HepG2 (cell line): ENCODE measurements around the gene ATP13A1. TPM values are rescaled to one million over a fixed set of nuclear protein-coding genes. Genes with fewer than 3 reads are reported as not detected.

Experiments used
- ARNT ChIP-seq: fragments of 450-650 bp; IDR thresholded peaks from 2 replicates; pipeline ENCODE4 v1.6.1; 2017
- CBFB ChIP-seq: sonication (generic); formaldehyde crosslinking; IDR thresholded peaks from 2 replicates; pipeline ENCODE4 v1.4.0; 2020; ENCODE audit warnings: missing genetic modification reagents
- DR1 ChIP-seq: sonication (generic); formaldehyde crosslinking; IDR thresholded peaks from 2 replicates; pipeline ENCODE4 v1.8.0; 2021; ENCODE audit warnings: mild to moderate bottlenecking, missing genetic modification reagents, inconsistent platforms
- FOXK2 ChIP-seq: fragments of 450-650 bp; IDR thresholded peaks from 2 replicates; pipeline ENCODE4 v1.6.1; 2016
- HES4 ChIP-seq: sonication (generic); formaldehyde crosslinking; IDR thresholded peaks from 2 replicates; pipeline ENCODE4 v1.9.0; 2021; ENCODE audit warnings: mild to moderate bottlenecking, missing genetic modification reagents, borderline replicate concordance
- MATR3 ChIP-seq: sonication (generic); formaldehyde crosslinking; IDR thresholded peaks from 2 replicates; pipeline ENCODE4 v1.4.0; 2020; ENCODE audit warnings: missing genetic modification reagents
- MYC ChIP-seq: sonication (generic); formaldehyde crosslinking; IDR thresholded peaks from 2 replicates; pipeline ENCODE4 v1.9.0; 2021; ENCODE audit warnings: missing genetic modification reagents, borderline replicate concordance
- NFE2L1 ChIP-seq: sonication (generic); formaldehyde crosslinking; IDR thresholded peaks from 2 replicates; pipeline ENCODE4 v1.4.0; 2020; ENCODE audit warnings: missing genetic modification reagents, mild to moderate bottlenecking, borderline replicate concordance
- NFKBIZ ChIP-seq: IDR thresholded peaks from 2 replicates; pipeline ENCODE4 v1.6.1; 2018; ENCODE audit warnings: missing genetic modification reagents, missing compliant biosample characterization
- NFYB ChIP-seq: sonication (generic); formaldehyde crosslinking; IDR thresholded peaks from 2 replicates; pipeline ENCODE4 v1.4.0; 2020; ENCODE audit warnings: missing genetic modification reagents
- NR0B2 ChIP-seq: sonication (generic); formaldehyde crosslinking; IDR thresholded peaks from 2 replicates; pipeline ENCODE4 v1.4.0; 2020; ENCODE audit warnings: mild to moderate bottlenecking, missing genetic modification reagents
- PTBP1 ChIP-seq: fragments of 200-400 bp; formaldehyde crosslinking; IDR thresholded peaks from 2 replicates; pipeline ENCODE4 v1.6.1; 2018; ENCODE audit warnings: low read length, low read depth; ENCODE audit not compliant: poor library complexity, severe bottlenecking
- REXO4 ChIP-seq: sonication (generic); formaldehyde crosslinking; IDR thresholded peaks from 2 replicates; pipeline ENCODE4 v1.8.0; 2022; ENCODE audit warnings: missing genetic modification reagents, mild to moderate bottlenecking, borderline replicate concordance
- SIX4 ChIP-seq: sonication (generic); formaldehyde crosslinking; IDR thresholded peaks from 2 replicates; pipeline ENCODE4 v1.4.0; 2020; ENCODE audit warnings: missing genetic modification reagents
- TBL1XR1 ChIP-seq: fragments of 150-350 bp; IDR thresholded peaks from 2 replicates; pipeline ENCODE4 v1.6.1; 2014; ENCODE audit warnings: borderline replicate concordance, low read length; ENCODE audit not compliant: partially characterized antibody
- THAP7 ChIP-seq: sonication (generic); formaldehyde crosslinking; IDR thresholded peaks from 2 replicates; pipeline ENCODE4 v1.8.1; 2023; ENCODE audit warnings: mild to moderate bottlenecking, missing genetic modification reagents
- TIGD3 ChIP-seq: sonication (generic); formaldehyde crosslinking; IDR thresholded peaks from 2 replicates; pipeline ENCODE4 v1.5.1; 2020; ENCODE audit warnings: mild to moderate bottlenecking, missing genetic modification reagents, borderline replicate concordance
- ZBTB42 ChIP-seq: sonication (generic); formaldehyde crosslinking; IDR thresholded peaks from 2 replicates; pipeline ENCODE4 v1.5.0; 2020; ENCODE audit warnings: mild to moderate bottlenecking, missing genetic modification reagents
- ZNF317 ChIP-seq: sonication (generic); formaldehyde crosslinking; IDR thresholded peaks from 2 replicates; pipeline ENCODE4 v1.5.0; 2020; ENCODE audit warnings: mild to moderate bottlenecking, missing genetic modification reagents
- ZNF503 ChIP-seq: sonication (generic); formaldehyde crosslinking; IDR thresholded peaks from 2 replicates; pipeline ENCODE4 v1.4.0; 2020; ENCODE audit warnings: missing genetic modification reagents
- ZNF562 ChIP-seq: sonication (generic); formaldehyde crosslinking; IDR thresholded peaks from 2 replicates; pipeline ENCODE4 v1.8.0; 2022; ENCODE audit warnings: missing genetic modification reagents, borderline replicate concordance
- ZNF567 ChIP-seq: sonication (generic); formaldehyde crosslinking; IDR thresholded peaks from 2 replicates; pipeline ENCODE4 v1.8.1; 2023; ENCODE audit warnings: mild to moderate bottlenecking, missing genetic modification reagents, borderline replicate concordance
- ZZZ3 ChIP-seq: sonication (generic); formaldehyde crosslinking; IDR thresholded peaks from 2 replicates; pipeline ENCODE4 v1.4.0; 2020; ENCODE audit warnings: missing genetic modification reagents, mild to moderate bottlenecking, borderline replicate concordance
- polyA plus RNA-seq, 8 experiments: library from polyadenylated mRNA; depleted of rRNA in 3 of 8; stranded (reverse) in 7 of 8; unstranded in 1 of 8; fragments of >200 nt; fragmentation: Illumina TruSeq in 4 of 8; extraction: Trizol in 4 of 8; gene quantifications; 2 replicates each; pipeline versions ENCODE4 v1.2.1 to v1.2.3, GENCODE V29; 2011 to 2016; ENCODE audit warnings: low read depth in 4 of 8, missing spikeins in 1 of 8, mixed read lengths in 1 of 8; ENCODE audit not compliant: insufficient read depth in 1 of 8
- total RNA-seq, 5 experiments: library from RNA; depleted of rRNA; stranded (reverse); fragments of >200 nt; fragmentation: Illumina TruSeq; extraction: Trizol; gene quantifications; 2 replicates each; pipeline ENCODE4 v1.2.3, GENCODE V29; 2016; ENCODE audit warnings: low read depth in 1 of 5

Gene ATP13A1
- total and polyA plus RNA-seq, 2 of the 13 experiments (the other 11 are each of a cell fraction or from before 2014, with no cell fraction given): 23.2 to 41.7 TPM

- TF ChIP-seq THAP7 (CRISPR knock-in tag) (no peak; the same call in 1 of the 2 replicates), ZNF562 (CRISPR knock-in tag) (no peak), SIX4 (CRISPR knock-in tag) (peak; percentile 40; the same call in 1 of the 2 replicates), ZNF317 (CRISPR knock-in tag) (no peak), NFE2L1 (CRISPR knock-in tag) (no peak), ARNT (no peak), PTBP1 (no peak), NFYB (peak; percentile 96), ZNF503 (0 out of 2 replicates have a peak, but pooled peaks have one; percentile 51), ZNF567 (CRISPR knock-in tag) (no peak), ZZZ3 (CRISPR knock-in tag) (peak; percentile 51; the same call in 1 of the 2 replicates), FOXK2 (no peak), REXO4 (CRISPR knock-in tag) (no peak), HES4 (CRISPR knock-in tag) (no peak), MYC (CRISPR knock-in tag) (peak; percentile 47; the same call in 1 of the 2 replicates), NR0B2 (CRISPR knock-in tag) (no peak; the same call in 1 of the 2 replicates), ZBTB42 (CRISPR knock-in tag) (no peak), CBFB (CRISPR knock-in tag) (peak; percentile 70), TIGD3 (CRISPR knock-in tag) (no peak), TBL1XR1 (peak; percentile 81), DR1 (CRISPR knock-in tag) (peak; percentile 62), MATR3 (CRISPR knock-in tag) (no peak), NFKBIZ (peak; percentile 78)
Measured at GRCh38 chr19:19668230-19669012, 4.9 kb upstream of the ATP13A1 start, which contains the start of gene ZNF101 (continued).
